ENCODE data around the gene BMPER.

BMPER gene

GRCh38 chr7:34145603-34146002 is 240.3 kb downstream of the BMPER start:
- TF ChIP-seq POU6F1 (CRISPR knock-in tag; IDR thresholded peaks at IDR 0.05; ENCODE audit: borderline replicate concordance, low read depth) (no peak), TOX (CRISPR knock-in tag; IDR thresholded peaks at IDR 0.05; ENCODE audit: borderline replicate concordance) (no peak), GLIS3 (CRISPR knock-in tag; IDR thresholded peaks at IDR 0.05) (no peak)
- ATAC-seq: peak; percentile 44

- no peak for ATAC-seq
- no peak for TF ChIP-seq OSR1 (CRISPR knock-in tag; IDR thresholded peaks at IDR 0.05)
- TF ChIP-seq BACH2 (CRISPR knock-in tag; IDR thresholded peaks at IDR 0.05; ENCODE audit: borderline replicate concordance): no peak
- TF ChIP-seq PATZ1 (CRISPR knock-in tag; IDR thresholded peaks at IDR 0.05; ENCODE audit: borderline replicate concordance): no peak
- 0 out of 2 replicates have a peak, but pooled peaks have one; percentile 41 for TF ChIP-seq ISL1 (CRISPR knock-in tag; IDR thresholded peaks at IDR 0.05)
- TF ChIP-seq TOX (CRISPR knock-in tag; IDR thresholded peaks at IDR 0.05; ENCODE audit: borderline replicate concordance): no peak
- TF ChIP-seq SNAI2 (CRISPR knock-in tag; IDR thresholded peaks at IDR 0.05): no peak
These were observed 248.4 kb downstream of the BMPER start for GRCh38 chr7:34153656-34154270.

GRCh38 chr7:34155220-34155908 is 250.0 kb downstream of the BMPER start:
- TF ChIP-seq ISL1 (CRISPR knock-in tag; IDR thresholded peaks at IDR 0.05) (peak; percentile 52; the same call in 1 of the 2 replicates), TOX (CRISPR knock-in tag; IDR thresholded peaks at IDR 0.05; ENCODE audit: borderline replicate concordance) (no peak), CREB5 (CRISPR knock-in tag; IDR thresholded peaks at IDR 0.05; ENCODE audit: low read depth) (no peak), ZC3H10 (CRISPR knock-in tag; IDR thresholded peaks at IDR 0.05) (no peak), ZNF565 (CRISPR knock-in tag; conservative IDR thresholded peaks at IDR 0.05; ENCODE audit: low read depth) (no peak), ZFP30 (CRISPR knock-in tag; IDR thresholded peaks at IDR 0.05) (no peak), ZNF70 (CRISPR knock-in tag; IDR thresholded peaks at IDR 0.05) (no peak), OSR1 (CRISPR knock-in tag; IDR thresholded peaks at IDR 0.05) (no peak), TSHZ2 (CRISPR knock-in tag; IDR thresholded peaks at IDR 0.05) (no peak), POU6F1 (CRISPR knock-in tag; IDR thresholded peaks at IDR 0.05; ENCODE audit: borderline replicate concordance, low read depth) (no peak), ZFP3 (CRISPR knock-in tag; IDR thresholded peaks at IDR 0.05) (0 out of 2 replicates have a peak, but pooled peaks have one; percentile 41), ARNTL (CRISPR knock-in tag; IDR thresholded peaks at IDR 0.05; ENCODE audit: borderline replicate concordance, low read depth) (no peak), GLIS3 (CRISPR knock-in tag; IDR thresholded peaks at IDR 0.05) (no peak)
- peak; percentile 61 for ATAC-seq

GRCh38 chr7:34156336-34156735 is 251.0 kb downstream of the BMPER start:
- ATAC-seq: peak; percentile 16; the same call in 1 of the 3 replicates
- TF ChIP-seq CSDC2 (CRISPR knock-in tag; IDR thresholded peaks at IDR 0.05) (no peak), TOX (CRISPR knock-in tag; IDR thresholded peaks at IDR 0.05; ENCODE audit: borderline replicate concordance) (no peak), ZFP30 (CRISPR knock-in tag; IDR thresholded peaks at IDR 0.05) (no peak), ISL1 (CRISPR knock-in tag; IDR thresholded peaks at IDR 0.05) (no peak), TSHZ2 (CRISPR knock-in tag; IDR thresholded peaks at IDR 0.05) (no peak), OSR1 (CRISPR knock-in tag; IDR thresholded peaks at IDR 0.05) (no peak), ARNTL (CRISPR knock-in tag; IDR thresholded peaks at IDR 0.05; ENCODE audit: borderline replicate concordance, low read depth) (no peak), ESRRG (CRISPR knock-in tag; IDR thresholded peaks at IDR 0.05) (no peak), BACH2 (CRISPR knock-in tag; IDR thresholded peaks at IDR 0.05; ENCODE audit: borderline replicate concordance) (no peak), GLIS3 (CRISPR knock-in tag; IDR thresholded peaks at IDR 0.05) (no peak), SNAI2 (CRISPR knock-in tag; IDR thresholded peaks at IDR 0.05) (no peak), ZC3H10 (CRISPR knock-in tag; IDR thresholded peaks at IDR 0.05) (no peak)

Data from SK-N-SH treated with all-trans-retinoic acid at 6 μM for 48 hours (cell line).